Measurements from ENCODE around the gene GNAT3. TPM values are rescaled to one million over a fixed set of nuclear protein-coding genes. Genes with fewer than 3 reads are reported as not detected.

The GNAT3 gene
- total and polyA plus RNA-seq, 2 of the 8 experiments (the other 6 are each of a cell fraction or from before 2014, with no cell fraction given): not detected

- no peak overlapping the region for H2BK15ac ChIP-seq (ENCODE audit: low read length)
- H3K79me2 ChIP-seq (ENCODE audit: control insufficient read depth in 1 of 2, insufficient read depth in 2 of 2, low read length in 2 of 2): no peaks in the 10 kb centered on the region
- H2BK12ac ChIP-seq (ENCODE audit: low read depth, low read length): no peak overlapping the region
- FAIRE-seq (no peak), DNase-seq (ENCODE audit: low read depth in 1 of 2, low spot score in 2 of 2) (no peak)
- H2AFZ ChIP-seq (ENCODE audit: low read length): no peak overlapping the region
- ChIA-PET POLR2A (ENCODE audit: partially characterized antibody) (no interaction called here), CTCF (ENCODE audit: partially characterized antibody) (interaction anchor here (0.6 to 2.1 kb wide), 4 partner anchors 12 to 173 kb away, joined by 3 to 10 read pairs (median 3); no protein-coding TSS in a partner anchor)
- H2BK20ac ChIP-seq (ENCODE audit: low read length): no peak overlapping the region
- H4K91ac ChIP-seq (replicated peaks; ENCODE audit: insufficient read length, low read length): no peak overlapping the region
- H3K4me2 ChIP-seq (ENCODE audit: insufficient read depth in 1 of 2, low read depth in 2 of 2, low read length in 2 of 2): no peak overlapping the region
- H4K20me1 ChIP-seq (replicated peaks in 1 of 2; ENCODE audit: control insufficient read depth in 1 of 2, insufficient read depth in 2 of 2, low read length in 2 of 2): no peaks in the 10 kb centered on the region
- no peak overlapping the region for H3K56ac ChIP-seq (replicated peaks; ENCODE audit: insufficient read length, low read depth, low read length)
- 90% methylated on average over 5 of the region's 5 CpGs; no CpG with 5 or more reads in 1 of the 2 experiments for WGBS, 2 experiments (ENCODE audit: extremely low coverage in 1 of 2, insufficient coverage in 1 of 2, insufficient read length in 1 of 2, insufficient replicate concordance in 2 of 2, low coverage in 1 of 2, low lambda C conversion rate in 2 of 2, missing lambda C conversion rate in 1 of 2)
- no peaks in the 10 kb centered on the region for H3K23me2 ChIP-seq (ENCODE audit: low read depth, low read length)
- no peak overlapping the region for H3K18ac ChIP-seq (ENCODE audit: extremely low read depth, low read length)
- H3K27me3 ChIP-seq (replicated peaks in 1 of 4; ENCODE audit: control insufficient read depth in 3 of 4, extremely low read depth in 1 of 4, insufficient read depth in 3 of 4, low read length in 3 of 4): no peaks in the 10 kb centered on the region
- no peak overlapping the region for H3K9ac ChIP-seq (replicated peaks in 1 of 4; ENCODE audit: extremely low read depth in 1 of 4, low read depth in 3 of 4, low read length in 3 of 4)
- no peaks in the 10 kb centered on the region for H3K36me3 ChIP-seq (ENCODE audit: control insufficient read depth in 2 of 4, insufficient read depth in 4 of 4, low read length in 3 of 4)
- no peak overlapping the region for H3K27ac ChIP-seq (ENCODE audit: low read depth, low read length)
- no peaks in the 10 kb centered on the region for H3K79me1 ChIP-seq (ENCODE audit: low read depth, low read length)
- no peak overlapping the region for H2BK120ac ChIP-seq (replicated peaks; ENCODE audit: low read depth, low read length)
- no peak overlapping the region for H3K14ac ChIP-seq (ENCODE audit: insufficient read length)
- no peak overlapping the region for H4K8ac ChIP-seq (ENCODE audit: extremely low read depth, insufficient read depth, low read length)
- no peak overlapping the region for H3K4me3 ChIP-seq (ENCODE audit: extremely low read depth in 1 of 4, insufficient read depth in 2 of 4, low read depth in 3 of 4, low read length in 4 of 4)
- no peaks in the 10 kb centered on the region for H3K4me1 ChIP-seq (replicated peaks in 1 of 4; ENCODE audit: control insufficient read depth in 3 of 4, insufficient read depth in 4 of 4, low read length in 3 of 4)
- no peaks in the 10 kb centered on the region for H3K9me3 ChIP-seq (ENCODE audit: insufficient read depth in 2 of 2, low read depth in 1 of 2, low read length in 1 of 2)
- no peak overlapping the region for H4K5ac ChIP-seq (ENCODE audit: insufficient read length, low read depth, low read length)
- H3K23ac ChIP-seq (ENCODE audit: insufficient read length): no peak overlapping the region
- no peak overlapping the region for H2AK5ac ChIP-seq (ENCODE audit: low read depth, low read length)
- H2BK5ac ChIP-seq (ENCODE audit: low read depth, low read length): no peak overlapping the region
- no peak overlapping the region for H3K4ac ChIP-seq (replicated peaks; ENCODE audit: insufficient read length, low read depth, low read length)
- TF ChIP-seq CHD2 (IDR thresholded peaks at IDR 0.05; ENCODE audit: low read length) (no peak), TBP (IDR thresholded peaks at IDR 0.05; ENCODE audit: low read depth, low read length) (no peak), JUND (IDR thresholded peaks at IDR 0.05; ENCODE audit: low read length) (no peak), TCF12 (IDR thresholded peaks at IDR 0.05; ENCODE audit: low read depth, low read length) (no peak), POU5F1 (IDR thresholded peaks at IDR 0.05; ENCODE audit: low read depth, low read length) (no peak), RBBP5 (IDR thresholded peaks at IDR 0.05; ENCODE audit: borderline replicate concordance, low read depth, low read length) (no peak), SP1 (IDR thresholded peaks at IDR 0.05; ENCODE audit: low read depth, low read length) (no peak), CBX8 (IDR thresholded peaks at IDR 0.05; ENCODE audit: borderline replicate concordance, low read depth, low read length) (no peak), CREB1 (IDR thresholded peaks at IDR 0.05) (no peak), CBX5 (IDR thresholded peaks at IDR 0.05; ENCODE audit: low read depth, low read length) (no peak), HDAC6 (IDR thresholded peaks at IDR 0.05; ENCODE audit: low read depth, low read length) (no peak), PHF8 (conservative IDR thresholded peaks at IDR 0.05; ENCODE audit: low read depth, low read length) (no peak), SUZ12 (IDR thresholded peaks at IDR 0.05; ENCODE audit: low read length) (no peak), EZH2 (IDR thresholded peaks at IDR 0.05; ENCODE audit: low read depth, low read length, severe bottlenecking) (no peak), SAP30 (IDR thresholded peaks at IDR 0.05; ENCODE audit: insufficient read depth, insufficient replicate concordance, low read length) (no peak), MAX (IDR thresholded peaks at IDR 0.05) (no peak)
Measured at GRCh38 chr7:80445351-80445750, 66.5 kb downstream of the GNAT3 start.

Data from H1 (cell line).